HG02763 (cell line): ENCODE data around the gene VARS2.
"Not testable (repeated sequence)": the region's sequence is repeated elsewhere in the genome, so short reads cannot be mapped to it uniquely, and the experiment has no call there.

ENCODE experiments used
- ATAC-seq: cut with Tn5 transposase; IDR thresholded peaks from one replicate; pipeline ENCODE4 v1.9.1; 2021; ENCODE audit warnings: mild to moderate bottlenecking, moderate library complexity; ENCODE audit not compliant: unreplicated experiment

VARS2 gene

GRCh38 chr6:30960907-30961673 lies 47.1 kb downstream of the VARS2 start:
- no peak for ATAC-seq

- no peak for ATAC-seq
Measured at GRCh38 chr6:30962716-30963115, 48.7 kb downstream of the VARS2 start.

- no peak for ATAC-seq
Measured at GRCh38 chr6:30963641-30964040, 49.6 kb downstream of the VARS2 start.

GRCh38 chr6:30964075-30964474 lies 50.0 kb downstream of the VARS2 start:
- ATAC-seq = no peak

- ATAC-seq = no peak
Measured at GRCh38 chr6:30965140-30965601, 51.1 kb downstream of the VARS2 start.

- ATAC-seq = no peak
Measured at GRCh38 chr6:30966154-30966553, 52.1 kb downstream of the VARS2 start.

GRCh38 chr6:30969171-30969570 lies 55.1 kb downstream of the VARS2 start:
- not testable (repeated sequence) for ATAC-seq

GRCh38 chr6:30970946-30971345 lies 56.9 kb downstream of the VARS2 start:
- ATAC-seq = no peak

- no peak for ATAC-seq
Measured at GRCh38 chr6:30972816-30973215, 58.8 kb downstream of the VARS2 start.

- ATAC-seq = no peak
Measured at GRCh38 chr6:30974490-30975252, 60.6 kb downstream of the VARS2 start.
